Lower lobe of right lung (tissue), 2 donors: ENCODE results near the gene CLIP1. TPM values are rescaled to one million over a fixed set of nuclear protein-coding genes. Genes with fewer than 3 reads are reported as not detected.

ENCODE experiments used
- ATAC-seq, 2 donors: fragments of 200-7000 bp; cut with Tn5 transposase; one replicate each; pipeline ENCODE4 v1.9.1; 2020 to 2022; ENCODE audit warnings: mild to moderate bottlenecking in 2 of 2, moderate library complexity in 2 of 2
- DNase-seq: peaks from one replicate; pipeline ENCODE4 v3.0.0-alpha.2; 2020
- H3K27ac ChIP-seq: fragments of 200-600 bp; one replicate; pipeline ENCODE4 v1.8.0; 2022
- H3K27me3 ChIP-seq: fragments of 200-600 bp; one replicate; pipeline ENCODE4 v1.8.0; 2022; ENCODE audit warnings: low read depth
- H3K36me3 ChIP-seq: fragments of 200-600 bp; one replicate; pipeline ENCODE4 v1.8.0; 2022; ENCODE audit warnings: mild to moderate bottlenecking
- H3K4me1 ChIP-seq: fragments of 200-600 bp; one replicate; pipeline ENCODE4 v1.8.0; 2022
- H3K4me3 ChIP-seq: fragments of 200-600 bp; one replicate; pipeline ENCODE4 v1.8.0; 2022; ENCODE audit warnings: mild to moderate bottlenecking
- H3K9me3 ChIP-seq: fragments of 200-600 bp; one replicate; pipeline ENCODE4 v1.8.0; 2022
- intact Hi-C: fragments of 100-400 bp; cut with DNase I; formaldehyde crosslinking; loops from one replicate; pipeline ENCODE4 v1.11.0; 2022
- total RNA-seq: library from RNA; stranded (reverse); fragmentation: NEBNext Ultra II Directional; extraction: Animal tissue kit (Norgen Biotek cat#: 25700); gene quantifications from one replicate; pipeline ENCODE4 v1.2.1, GENCODE V29; 2021
- TF ChIP-seq, protein P1 (sequence below): fragments of 200-600 bp; IDR thresholded peaks from one replicate; pipeline ENCODE4 v1.8.0; 2022; ENCODE audit warnings: antibody characterized with exemption, mild to moderate bottlenecking
- donor health status: DM: no; HTN: yes; CAD: no; lungs with severe emphysema.

CLIP1 gene
- total RNA-seq, 1 donor from 2014 or later: 78.2 TPM

DNA sequence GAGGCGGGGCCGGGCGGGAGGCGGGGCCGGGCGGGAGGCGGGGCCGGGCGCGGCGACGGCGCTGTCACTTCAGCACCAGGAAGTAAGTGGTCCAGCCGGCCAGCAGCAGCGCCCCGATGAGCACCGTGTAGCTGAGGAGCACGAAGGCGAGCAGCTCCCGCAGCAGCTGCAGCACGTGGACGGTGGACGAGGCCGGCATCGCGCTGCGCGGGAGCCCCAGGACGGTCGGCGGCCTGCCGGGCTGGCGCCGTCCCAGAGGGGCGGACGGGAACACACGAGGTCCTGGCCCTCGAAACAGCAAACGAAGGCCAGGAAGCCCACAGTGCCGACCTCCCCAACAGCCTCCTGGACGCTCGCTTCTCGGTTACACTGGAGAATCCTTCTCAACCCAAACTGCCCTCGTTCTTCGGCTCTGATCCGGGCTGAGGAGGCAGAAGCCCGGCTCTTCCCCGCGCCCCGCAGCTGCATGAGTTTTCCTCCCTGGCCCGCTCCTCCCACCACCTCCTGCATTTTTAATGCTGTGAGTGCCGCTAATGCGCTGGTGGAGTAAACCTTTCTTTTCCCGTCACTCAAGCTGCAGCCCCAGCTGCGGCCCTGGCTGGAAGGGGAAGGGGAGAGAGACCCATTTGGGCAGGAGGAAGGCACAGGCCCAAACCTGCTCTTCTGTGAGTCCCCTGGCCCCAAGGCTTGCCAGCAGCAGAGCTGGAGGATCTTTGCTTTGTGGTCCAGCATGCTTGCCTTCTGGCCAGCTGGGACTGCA, 195.9 kb downstream of the CLIP1 start:
- no peak for ATAC-seq
- intact Hi-C loops: no loop called here
- Histone ChIP-seq H3K36me3 (peaks cover 58% of the 10 kb centered on the region), H3K4me3 (peak overlapping the region; percentile 60), H3K9me3 (no peaks in the 10 kb centered on the region), H3K27me3 (no peaks in the 10 kb centered on the region), H3K4me1 (peaks cover 22% of the 10 kb centered on the region), H3K27ac (no peak overlapping the region)
- no peak for DNase-seq
- TF ChIP-seq, protein P1, sequence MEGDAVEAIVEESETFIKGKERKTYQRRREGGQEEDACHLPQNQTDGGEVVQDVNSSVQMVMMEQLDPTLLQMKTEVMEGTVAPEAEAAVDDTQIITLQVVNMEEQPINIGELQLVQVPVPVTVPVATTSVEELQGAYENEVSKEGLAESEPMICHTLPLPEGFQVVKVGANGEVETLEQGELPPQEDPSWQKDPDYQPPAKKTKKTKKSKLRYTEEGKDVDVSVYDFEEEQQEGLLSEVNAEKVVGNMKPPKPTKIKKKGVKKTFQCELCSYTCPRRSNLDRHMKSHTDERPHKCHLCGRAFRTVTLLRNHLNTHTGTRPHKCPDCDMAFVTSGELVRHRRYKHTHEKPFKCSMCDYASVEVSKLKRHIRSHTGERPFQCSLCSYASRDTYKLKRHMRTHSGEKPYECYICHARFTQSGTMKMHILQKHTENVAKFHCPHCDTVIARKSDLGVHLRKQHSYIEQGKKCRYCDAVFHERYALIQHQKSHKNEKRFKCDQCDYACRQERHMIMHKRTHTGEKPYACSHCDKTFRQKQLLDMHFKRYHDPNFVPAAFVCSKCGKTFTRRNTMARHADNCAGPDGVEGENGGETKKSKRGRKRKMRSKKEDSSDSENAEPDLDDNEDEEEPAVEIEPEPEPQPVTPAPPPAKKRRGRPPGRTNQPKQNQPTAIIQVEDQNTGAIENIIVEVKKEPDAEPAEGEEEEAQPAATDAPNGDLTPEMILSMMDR: no peak

DNA sequence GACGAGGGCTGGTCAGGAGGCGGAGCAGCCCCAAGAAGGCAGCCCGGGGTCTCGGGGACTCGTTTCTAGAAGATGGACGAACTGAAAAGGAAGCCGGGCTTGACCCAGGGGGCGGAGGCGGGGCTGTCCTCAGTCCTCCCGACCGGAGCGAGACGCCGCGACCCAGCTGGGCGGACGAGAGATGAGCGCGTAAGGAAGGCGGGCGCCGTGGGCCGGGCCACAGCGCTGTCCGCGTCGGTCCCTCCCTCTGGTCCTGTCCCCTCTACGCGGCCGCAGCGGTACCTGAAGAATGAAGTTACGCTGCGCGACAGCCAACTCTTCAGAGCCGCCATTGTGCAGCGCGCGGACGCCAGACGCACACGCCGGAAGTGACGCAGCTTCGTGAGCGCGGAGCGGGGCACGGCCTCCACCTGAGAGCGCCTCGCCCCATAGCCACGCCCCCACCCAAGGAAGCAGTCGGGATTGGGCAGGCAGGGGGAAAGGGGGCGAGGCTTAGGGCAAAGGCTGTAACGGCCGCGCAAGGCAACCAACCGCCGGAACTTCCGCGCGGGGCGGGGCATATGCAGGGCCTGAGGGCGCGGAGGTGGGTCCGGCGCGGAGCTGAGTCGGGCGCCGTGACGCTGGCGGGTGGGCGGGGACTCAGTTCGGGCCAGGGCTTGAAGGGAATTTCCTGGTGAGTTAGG, 196.6 kb downstream of the CLIP1 start, which contains the start of gene DIABLO:
Gene DIABLO (minus strand): TSS at position 370 of the 683 bp plus-strand sequence. CDS start 38 bp downstream, at position 332.
- H3K9me3 ChIP-seq: no peaks in the 10 kb centered on the region
- peak within 1 kb of the TSS; percentile 97 for H3K27ac ChIP-seq
- ATAC-seq (peak; percentile 98 to 99), DNase-seq (peak; percentile 100)
- peaks cover 22% of the 10 kb centered on the region for H3K4me1 ChIP-seq
- TF ChIP-seq, protein P1: no peak
- no peaks in the 10 kb centered on the region for H3K27me3 ChIP-seq
- peak within 1 kb of the TSS; percentile 82 for H3K4me3 ChIP-seq
- intact Hi-C loops: no loop called here
- H3K36me3 ChIP-seq: peaks cover 58% of the 10 kb centered on the region

Other genes with a start within 250 kb of the CLIP1 start
- not detected for gene IL31, start 248.4 kb downstream of the CLIP1 start, total RNA-seq
- gene LRRC43, start 239.5 kb downstream of the CLIP1 start, total RNA-seq: 4.2 TPM
- gene B3GNT4, start 219.0 kb downstream of the CLIP1 start, total RNA-seq: 0.30 TPM
- 31.1 TPM for gene DIABLO, start 196.6 kb downstream of the CLIP1 start, total RNA-seq
- 16.2 TPM for gene VPS33A, start 156.2 kb downstream of the CLIP1 start, total RNA-seq
- gene ZCCHC8, start 78.3 kb upstream of the CLIP1 start, total RNA-seq: 23.5 TPM
- gene RSRC2, start 104.3 kb upstream of the CLIP1 start, total RNA-seq: 59.1 TPM
- gene KNTC1, start 104.6 kb upstream of the CLIP1 start, total RNA-seq: 8.7 TPM